Gastrocnemius medialis (tissue), 4 donors: ENCODE measurements around the gene TDRD12. TPM values are rescaled to one million over a fixed set of nuclear protein-coding genes. Genes with fewer than 3 reads are reported as not detected.

ENCODE experiments used
- ATAC-seq, 2 donors: fragments of 150-250 bp; one replicate each; pipeline ENCODE4 v1.9.1; 2016
- DNase-seq, 2 donors: peaks; one replicate each; pipeline ENCODE4 v3.0.0-alpha.2; 2019
- H3K27ac ChIP-seq, 4 donors: fragments of 200-600 bp; sonication (generic); 1 replicate in 1 of 4; 2 replicates in 3 of 4; pipeline ENCODE4 v1.5.1; 2016 to 2018; ENCODE audit warnings: mild to moderate bottlenecking in 2 of 4, moderate library complexity in 1 of 4
- H3K27me3 ChIP-seq, 3 donors: fragments of 200-600 bp; sonication (generic) in 2 of 3; 1 replicate in 1 of 3; 2 replicates in 2 of 3; pipeline versions ENCODE4 v1.5.1 to v1.6.0; 2016 to 2019; ENCODE audit warnings: mild to moderate bottlenecking in 1 of 3, moderate library complexity in 1 of 3
- H3K36me3 ChIP-seq, 2 donors: fragments of 200-600 bp; sonication (generic) in 1 of 2; one replicate each; pipeline ENCODE4 v1.5.1; 2017 to 2018
- H3K4me1 ChIP-seq, 2 donors: fragments of 200-600 bp; sonication (generic) in 1 of 2; one replicate each; pipeline ENCODE4 v1.5.1; 2016 to 2017; ENCODE audit warnings: mild to moderate bottlenecking in 2 of 2
- H3K4me3 ChIP-seq, 4 donors: fragments of 200-600 bp; sonication (generic) in 3 of 4; 1 replicate in 1 of 4; 2 replicates in 3 of 4; pipeline ENCODE4 v1.5.1; 2016 to 2019; ENCODE audit warnings: mild to moderate bottlenecking in 2 of 4
- H3K9me3 ChIP-seq, 3 donors: fragments of 200-600 bp; sonication (generic) in 2 of 3; 1 replicate in 1 of 3; 2 replicates in 2 of 3; pipeline ENCODE4 v1.5.1; 2016 to 2019
- CTCF ChIP-seq, 5 experiments: fragments of 450-650 bp in 3 of 5; fragments of 200-600 bp in 2 of 5; sonication (generic) in 2 of 5; IDR thresholded peaks in 4 of 5; conservative IDR thresholded peaks in 1 of 5; 1 replicate in 4 of 5; 2 replicates in 1 of 5; pipeline ENCODE4 v1.5.1; 2016 to 2019; ENCODE audit warnings: antibody characterized with exemption in 5 of 5, mild to moderate bottlenecking in 3 of 5, moderate library complexity in 3 of 5
- POLR2A ChIP-seq, 2 donors: fragments of 450-650 bp; IDR thresholded peaks; one replicate each; pipeline ENCODE4 v1.6.1; 2017; ENCODE audit warnings: antibody characterized with exemption in 2 of 2, mild to moderate bottlenecking in 2 of 2, moderate library complexity in 2 of 2
- in situ Hi-C, 4 donors: fragments of 200-750 bp; cut with MboI; loops; one replicate each; pipeline versions ENCODE4 v1.15.0 to v1.8.0; 2017; ENCODE audit warnings: low sequenced_read_pairs in 4 of 4
- intact Hi-C: fragments of 100-400 bp; cut with DNase I; formaldehyde crosslinking; loops from one replicate; pipeline ENCODE4 v1.15.1; 2023; ENCODE audit warnings: low total_unique reads
- total RNA-seq, 4 donors: library from RNA; depleted of rRNA; stranded (reverse); fragments of >200 nt; gene quantifications; one replicate each; pipeline versions ENCODE4 v1.1.0 to v1.2.3, GENCODE V29; 2016

Gene TDRD12
- total RNA-seq, 4 donors from 2014 or later: 0.10 to 1.0 (median 0.37) TPM

GRCh38 chr19:32822916-32823746 is 103.6 kb downstream of the TDRD12 start:
- no peak for ATAC-seq
- TF ChIP-seq CTCF (IDR thresholded peaks at IDR 0.05 in 4 of 5, conservative IDR thresholded peaks at IDR 0.05 in 1 of 5) (no peak), POLR2A (IDR thresholded peaks at IDR 0.05) (no peak)
- Histone ChIP-seq H3K9me3 (no peaks in the 10 kb centered on the region), H3K4me3 (no peak overlapping the region), H3K4me1 (no peaks in the 10 kb centered on the region), H3K36me3 (no peaks in the 10 kb centered on the region), H3K27ac (no peak overlapping the region), H3K27me3 (peaks cover 0 to 11% (median 0%) of the 10 kb centered on the region in 3 donors)
- intact Hi-C loops: no loop called here
- in situ Hi-C loops: no loop called here
- DNase-seq: no peak

DNA sequence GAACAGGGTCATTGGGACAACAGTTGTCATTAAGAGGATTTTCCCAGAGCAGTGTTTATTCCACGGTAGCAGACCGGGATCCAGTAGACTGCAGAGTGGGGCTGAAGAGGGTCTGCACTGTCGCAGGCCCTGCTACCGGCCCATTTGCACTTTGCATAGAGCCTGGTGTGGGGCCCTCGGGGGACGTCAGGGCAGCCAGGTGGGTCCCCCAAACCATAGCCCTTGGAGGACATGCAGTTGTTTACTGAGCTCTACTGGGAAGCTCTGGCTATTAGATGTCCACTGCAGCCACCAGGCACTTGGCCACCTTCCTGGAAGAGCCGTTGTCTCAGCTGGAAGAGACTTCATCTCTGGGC is 104.2 kb downstream of the TDRD12 start:
- no peaks in the 10 kb centered on the region for H3K36me3 ChIP-seq
- H3K4me3 ChIP-seq: no peak overlapping the region
- ATAC-seq (no peak), DNase-seq (no peak)
- in situ Hi-C loops: no loop called here
- peaks cover 0 to 11% (median 0%) of the 10 kb centered on the region in 3 donors for H3K27me3 ChIP-seq
- H3K27ac ChIP-seq: no peak overlapping the region
- no peaks in the 10 kb centered on the region for H3K4me1 ChIP-seq
- no peaks in the 10 kb centered on the region for H3K9me3 ChIP-seq
- intact Hi-C loops: no loop called here
- TF ChIP-seq POLR2A (IDR thresholded peaks at IDR 0.05) (no peak), CTCF (IDR thresholded peaks at IDR 0.05 in 4 of 5, conservative IDR thresholded peaks at IDR 0.05 in 1 of 5) (no peak)

- Histone ChIP-seq H3K4me1 (no peaks in the 10 kb centered on the region), H3K4me3 (no peak overlapping the region), H3K9me3 (no peaks in the 10 kb centered on the region), H3K27ac (no peak overlapping the region), H3K36me3 (no peaks in the 10 kb centered on the region), H3K27me3 (peaks cover 0 to 11% (median 0%) of the 10 kb centered on the region in 3 donors)
- in situ Hi-C loops: no loop called here
- TF ChIP-seq CTCF (IDR thresholded peaks at IDR 0.05 in 4 of 5, conservative IDR thresholded peaks at IDR 0.05 in 1 of 5) (no peak), POLR2A (IDR thresholded peaks at IDR 0.05) (no peak)
- no peak for DNase-seq
- intact Hi-C loops: no loop called here
- ATAC-seq: no peak
Measured at GRCh38 chr19:32824191-32824751, 104.7 kb downstream of the TDRD12 start.

DNA sequence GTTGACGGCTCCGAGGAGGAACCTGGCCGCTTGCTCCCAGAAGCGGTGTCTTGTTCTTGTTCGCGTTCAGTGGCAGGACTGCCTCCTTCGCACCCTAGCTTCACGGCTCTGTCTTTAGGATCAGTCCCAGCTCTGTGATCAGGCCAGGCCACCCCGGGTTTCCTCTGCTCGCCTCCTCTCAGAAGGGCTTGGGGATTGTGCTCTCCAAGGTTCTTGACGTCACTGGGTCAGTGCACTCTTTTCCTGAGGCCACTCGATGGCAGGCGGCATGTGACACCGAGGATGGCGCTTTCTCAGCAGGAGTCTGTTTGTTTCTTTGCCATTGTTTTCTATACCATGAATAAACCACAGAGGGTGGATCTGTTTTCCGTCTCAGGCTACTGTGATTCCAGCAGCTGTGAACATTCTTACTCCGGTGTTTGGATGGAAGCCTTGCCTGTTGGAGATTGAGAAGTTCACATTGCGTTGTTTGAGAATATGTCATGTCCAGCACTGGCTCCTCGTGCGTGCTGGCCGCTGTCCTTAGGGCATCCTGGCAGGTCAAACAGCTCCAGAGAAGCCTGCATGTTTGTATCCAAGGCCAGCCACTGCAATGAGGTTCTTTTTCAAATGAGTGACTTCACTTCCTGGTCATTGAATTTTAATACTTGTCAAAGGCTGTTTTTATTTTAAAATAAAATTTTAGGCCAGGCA is 105.5 kb downstream of the TDRD12 start:
- peaks cover 0 to 11% (median 0%) of the 10 kb centered on the region in 3 donors for H3K27me3 ChIP-seq
- intact Hi-C loops: no loop called here

More for the DNA sequence above, 105.5 kb downstream of the TDRD12 start:
- H3K4me3 ChIP-seq: no peak overlapping the region
- no peak for TF ChIP-seq CTCF (IDR thresholded peaks at IDR 0.05 in 4 of 5, conservative IDR thresholded peaks at IDR 0.05 in 1 of 5)
- TF ChIP-seq POLR2A (IDR thresholded peaks at IDR 0.05): no peak
- H3K4me1 ChIP-seq: no peaks in the 10 kb centered on the region
- no peaks in the 10 kb centered on the region for H3K9me3 ChIP-seq
- no peak for DNase-seq
- no peak overlapping the region for H3K27ac ChIP-seq
- in situ Hi-C loops: no loop called here
- no peak for ATAC-seq
- H3K36me3 ChIP-seq: no peaks in the 10 kb centered on the region
